ENCODE results near the gene PDIA2.

DNA sequence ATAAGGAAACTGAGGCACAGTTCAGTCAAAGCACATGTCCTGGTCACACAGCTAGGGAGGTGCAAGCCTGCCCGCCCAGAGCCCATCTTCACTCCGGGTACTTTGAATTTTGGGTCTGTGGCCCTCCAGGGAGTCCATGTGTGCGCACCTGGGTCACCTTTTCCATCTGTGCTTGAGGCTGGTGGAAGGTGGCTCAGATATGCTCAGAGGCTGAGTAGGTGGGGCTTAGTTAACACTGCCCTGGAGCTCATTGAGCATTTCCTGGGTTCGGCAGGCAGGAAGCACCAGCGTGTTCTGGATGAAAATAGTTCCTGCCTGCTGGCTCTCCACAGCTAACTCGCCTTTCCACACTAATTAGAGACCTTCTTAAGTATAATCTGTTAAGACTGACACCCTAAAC lies 29.1 kb upstream of the PDIA2 start:
- TF ChIP-seq CTCF (IDR thresholded peaks at IDR 0.05) (no peak), POLR2A (IDR thresholded peaks at IDR 0.05) (no peak), EP300 (IDR thresholded peaks at IDR 0.05) (no peak)

All from tibial nerve (tissue), 4 donors.